Jurkat, Clone E6-1 (cell line): ENCODE measurements around the gene E2F2.

ENCODE experiments used
- DNase-seq: peaks from one replicate; pipeline ENCODE4 v3.0.0-alpha.2; 2011; ENCODE audit warnings: low read depth, low spot score
- H3K4me3 ChIP-seq: 2 replicates; pipeline ENCODE4 v1.5.1; 2011; ENCODE audit warnings: mild to moderate bottlenecking, low read length, control low read depth, moderate library complexity

The E2F2 gene

DNA sequence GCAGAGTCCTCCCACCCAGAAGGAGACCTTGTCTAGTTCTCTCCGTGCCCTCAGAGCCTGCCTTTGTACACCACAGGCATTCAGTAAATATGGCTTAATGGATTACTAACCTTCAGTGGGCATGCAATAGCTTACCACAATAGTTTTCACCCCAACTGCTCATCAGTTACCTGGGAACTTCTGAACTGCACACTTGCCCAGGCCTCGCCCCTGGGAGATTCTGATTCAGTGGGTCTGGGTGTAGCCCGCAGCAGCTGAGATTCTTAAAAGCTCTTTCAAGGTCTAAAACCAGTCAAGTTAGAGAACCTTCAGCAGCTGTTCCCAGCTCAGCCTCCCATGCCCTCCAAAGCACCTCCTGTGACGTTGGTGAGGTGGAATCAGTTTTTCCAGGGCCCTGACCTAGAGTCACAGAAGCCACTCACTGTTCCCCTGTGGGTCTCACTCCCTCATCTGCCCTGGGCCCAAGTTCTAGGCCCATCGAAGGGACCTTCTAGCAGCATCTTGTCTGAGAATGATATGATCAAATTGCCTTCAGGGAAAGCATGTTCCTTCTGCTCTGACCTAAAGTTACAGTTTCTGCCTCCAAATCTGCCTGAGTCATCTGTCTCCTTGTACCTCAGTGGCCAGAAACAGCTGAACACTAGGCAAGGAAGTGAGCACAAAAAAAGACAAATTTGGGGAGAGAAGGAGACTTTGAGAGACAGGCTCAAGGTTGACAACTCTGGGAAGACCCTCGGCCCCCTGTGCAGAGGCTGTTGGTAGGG lies 57.8 kb downstream of the E2F2 start:
- no peak overlapping the region for H3K4me3 ChIP-seq
- no peak for DNase-seq

- DNase-seq: no peak
- H3K4me3 ChIP-seq: no peak overlapping the region
Measured at GRCh38 chr1:23472351-23473036, 58.5 kb downstream of the E2F2 start.

DNA sequence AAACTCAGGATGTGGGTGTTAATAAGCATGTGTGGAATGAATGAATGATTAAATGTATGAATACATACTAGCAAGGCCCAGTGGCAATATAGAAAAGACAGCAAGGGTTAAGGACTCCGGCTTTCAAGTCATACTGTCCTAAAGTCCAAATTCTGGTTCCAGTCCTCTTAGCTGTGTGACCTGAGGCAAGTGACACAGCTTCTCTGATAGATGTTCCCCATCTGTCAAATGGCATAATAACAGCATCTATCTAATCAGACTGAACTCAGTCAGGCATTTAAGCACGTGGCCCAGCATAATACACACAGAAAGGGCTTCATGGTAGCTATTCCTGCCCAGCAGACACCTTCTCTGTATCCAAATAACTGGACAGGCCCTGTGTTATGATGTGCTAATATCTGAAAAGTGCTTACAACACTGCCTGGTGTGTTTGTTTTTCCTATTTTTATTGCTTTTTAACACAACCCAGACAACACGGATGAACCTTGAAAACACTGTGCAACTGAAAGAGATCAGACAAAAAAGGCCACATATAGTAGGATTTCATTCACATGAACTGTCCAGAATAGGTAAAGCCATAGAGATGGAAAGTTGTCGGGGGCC lies 59.5 kb downstream of the E2F2 start:
- H3K4me3 ChIP-seq: no peak overlapping the region
- no peak for DNase-seq

GRCh38 chr1:23470282-23471070 lies 60.6 kb downstream of the E2F2 start:
- H3K4me3 ChIP-seq: no peak overlapping the region

GRCh38 chr1:23469372-23469982 lies 61.6 kb downstream of the E2F2 start:
- DNase-seq: no peak
- no peak overlapping the region for H3K4me3 ChIP-seq

More at GRCh38 chr1:23470282-23471070, 60.6 kb downstream of the E2F2 start:
- no peak for DNase-seq

DNA sequence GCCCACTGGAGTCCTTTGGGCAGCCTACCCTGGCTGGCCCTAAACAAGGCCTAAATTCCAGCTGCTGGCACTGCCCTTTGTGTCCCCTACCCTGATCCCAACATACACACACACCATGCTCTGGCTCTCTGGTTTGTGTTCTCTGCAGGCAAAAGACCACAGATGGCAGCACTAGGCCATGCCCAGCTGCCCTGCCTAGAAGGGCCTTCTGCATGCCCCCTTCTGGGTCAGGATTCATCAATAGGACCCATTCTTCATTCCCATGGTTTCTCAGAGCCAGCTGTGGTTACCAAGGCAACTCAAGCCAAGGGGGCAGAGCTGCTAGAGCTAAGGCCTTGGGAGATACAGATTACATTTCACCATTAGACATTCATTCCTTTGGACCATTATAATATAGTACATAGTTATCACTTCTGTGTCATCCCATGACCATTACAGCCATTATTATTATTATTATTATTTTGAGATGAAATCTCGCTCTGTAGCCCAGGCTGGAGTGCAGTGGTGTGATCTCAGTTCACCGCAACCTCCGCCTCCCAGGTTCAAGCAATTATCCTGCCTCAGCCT lies 64.5 kb downstream of the E2F2 start:
- no peak overlapping the region for H3K4me3 ChIP-seq
- DNase-seq: no peak

DNA sequence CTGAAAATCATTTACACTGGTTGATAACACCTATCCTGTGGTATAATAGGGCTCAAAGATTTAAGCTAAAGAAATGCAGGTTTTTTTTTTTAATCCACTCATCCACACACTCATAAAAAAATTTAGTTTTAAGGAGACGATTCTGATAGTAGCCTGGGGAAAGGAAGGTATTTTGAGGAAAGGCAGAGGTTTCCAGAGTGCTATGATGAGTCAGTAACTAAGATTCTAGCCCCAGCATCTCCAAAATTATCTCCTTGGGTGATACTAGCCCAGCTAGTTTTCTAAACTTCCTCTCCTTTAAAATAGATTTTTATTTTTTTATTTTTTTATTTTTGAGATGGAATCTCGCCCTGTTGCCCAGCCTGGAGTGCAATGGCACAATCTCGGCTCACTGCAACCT lies 67.7 kb downstream of the E2F2 start:
- DNase-seq: no peak
- no peak overlapping the region for H3K4me3 ChIP-seq

DNA sequence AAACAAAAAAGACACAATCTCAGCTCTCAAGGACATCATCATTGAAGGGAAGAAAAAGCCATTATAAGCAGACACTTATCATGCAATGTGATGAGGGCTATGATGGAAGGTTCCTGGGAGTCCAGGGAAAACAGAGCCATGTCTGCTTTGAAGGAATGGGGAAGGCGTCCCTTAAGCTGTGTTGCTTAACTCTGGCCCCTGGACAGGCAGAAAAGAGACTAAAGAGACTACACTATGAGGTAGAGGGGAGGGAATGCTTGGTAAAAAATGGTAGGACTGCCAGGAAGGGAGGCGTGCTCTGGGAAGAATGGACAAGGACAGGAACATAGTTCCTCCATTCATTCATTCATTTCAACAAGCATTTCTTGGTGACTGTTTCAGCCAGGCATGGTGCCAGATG lies 68.3 kb downstream of the E2F2 start:
- no peak for DNase-seq
- H3K4me3 ChIP-seq: no peak overlapping the region

- no peak for DNase-seq
- no peak overlapping the region for H3K4me3 ChIP-seq
Measured at GRCh38 chr1:23461050-23461449, 70.0 kb downstream of the E2F2 start.

DNA sequence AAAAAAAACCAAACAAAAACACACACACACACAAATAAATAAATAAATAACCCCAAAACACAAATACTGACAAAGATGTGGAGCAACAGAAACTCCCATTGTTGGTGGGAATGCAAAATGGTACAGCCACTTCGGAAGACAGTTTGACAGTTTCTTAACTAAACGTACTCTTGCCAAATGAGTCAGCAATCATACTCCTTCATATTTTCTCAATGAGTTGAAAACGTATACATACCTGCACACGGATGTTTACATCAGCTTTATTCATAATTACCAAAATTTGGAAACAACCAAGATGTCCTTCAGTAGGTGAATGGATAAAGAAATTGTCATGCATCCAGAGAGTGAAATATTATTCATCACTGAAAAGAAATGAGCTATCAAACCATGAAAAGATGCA lies 70.5 kb downstream of the E2F2 start:
- DNase-seq: no peak
- no peak overlapping the region for H3K4me3 ChIP-seq

DNA sequence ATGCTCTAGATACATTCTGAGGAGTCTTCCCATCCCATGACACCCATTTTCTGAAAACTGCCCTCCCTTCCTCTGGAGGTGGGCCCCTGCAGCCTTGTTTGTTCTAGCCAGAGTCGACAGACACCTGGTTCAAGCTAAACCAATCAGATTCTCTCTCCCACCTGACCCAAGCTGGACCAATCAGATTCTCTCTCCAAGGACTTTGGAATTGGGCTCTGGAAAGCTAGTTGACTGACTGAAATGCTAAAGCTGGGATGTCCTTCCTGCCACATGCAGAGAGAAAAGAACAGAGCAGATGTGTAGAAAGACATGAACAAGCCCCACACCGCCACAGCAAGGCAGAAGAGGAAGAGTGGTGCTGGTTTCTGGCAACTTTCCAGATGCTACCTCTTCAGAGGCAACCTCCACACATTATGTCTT lies 71.7 kb downstream of the E2F2 start:
- no peak overlapping the region for H3K4me3 ChIP-seq
- DNase-seq: peak; percentile 10
